ENCODE measurements around the gene EPSTI1.
"Not testable (repeated sequence)": the region's sequence is repeated elsewhere in the genome, so short reads cannot be mapped to it uniquely, and the experiment has no call there.

The EPSTI1 gene, protein sequence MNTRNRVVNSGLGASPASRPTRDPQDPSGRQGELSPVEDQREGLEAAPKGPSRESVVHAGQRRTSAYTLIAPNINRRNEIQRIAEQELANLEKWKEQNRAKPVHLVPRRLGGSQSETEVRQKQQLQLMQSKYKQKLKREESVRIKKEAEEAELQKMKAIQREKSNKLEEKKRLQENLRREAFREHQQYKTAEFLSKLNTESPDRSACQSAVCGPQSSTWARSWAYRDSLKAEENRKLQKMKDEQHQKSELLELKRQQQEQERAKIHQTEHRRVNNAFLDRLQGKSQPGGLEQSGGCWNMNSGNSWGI

DNA sequence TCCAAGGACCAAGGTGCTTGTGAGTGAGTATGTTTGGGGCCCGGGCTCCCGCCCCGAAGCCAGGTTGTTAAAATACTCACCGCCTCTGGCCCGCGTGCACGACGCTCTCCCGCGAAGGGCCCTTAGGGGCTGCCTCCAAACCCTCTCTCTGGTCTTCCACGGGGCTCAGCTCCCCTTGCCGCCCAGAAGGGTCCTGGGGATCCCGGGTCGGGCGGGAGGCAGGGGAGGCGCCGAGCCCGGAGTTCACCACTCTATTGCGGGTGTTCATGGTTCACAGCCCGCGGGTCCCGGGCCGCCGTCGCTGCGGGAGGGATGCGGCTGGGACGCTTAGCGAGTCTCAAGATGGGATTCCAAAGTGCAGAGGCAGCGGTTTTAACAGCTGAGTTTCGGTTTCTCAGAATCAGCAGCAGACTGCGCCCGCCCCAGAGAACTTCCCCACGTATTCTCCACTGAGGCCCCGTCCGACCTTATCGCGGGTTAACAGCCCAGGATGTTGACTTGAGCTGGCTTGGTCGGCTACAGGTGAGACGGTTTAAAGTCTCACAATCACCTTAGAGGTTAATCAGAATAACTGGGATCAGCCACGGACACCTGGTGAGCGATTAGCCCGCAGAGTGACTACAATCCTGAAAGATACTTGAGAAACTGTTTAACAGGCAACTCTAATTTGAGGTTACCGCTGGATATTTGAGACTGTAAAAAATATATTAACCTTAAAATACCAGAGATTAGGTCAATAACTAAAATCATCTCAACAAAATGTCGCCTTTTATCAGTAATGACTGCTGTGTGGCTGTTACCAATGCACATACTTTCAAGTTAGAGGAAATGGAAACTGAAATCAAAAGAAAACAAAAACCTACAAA is at the start of gene EPSTI1:
TSS of gene EPSTI1 (minus strand) at position 344 of the 866 bp plus-strand sequence. CDS start at position 268, 76 bp downstream.
- peak; percentile 57 for DNase-seq (ENCODE audit: low read depth)

GRCh38 chr13:43041369-43041921 is 49.4 kb upstream of the EPSTI1 start:
- no peak for DNase-seq (ENCODE audit: low read depth)

DNA sequence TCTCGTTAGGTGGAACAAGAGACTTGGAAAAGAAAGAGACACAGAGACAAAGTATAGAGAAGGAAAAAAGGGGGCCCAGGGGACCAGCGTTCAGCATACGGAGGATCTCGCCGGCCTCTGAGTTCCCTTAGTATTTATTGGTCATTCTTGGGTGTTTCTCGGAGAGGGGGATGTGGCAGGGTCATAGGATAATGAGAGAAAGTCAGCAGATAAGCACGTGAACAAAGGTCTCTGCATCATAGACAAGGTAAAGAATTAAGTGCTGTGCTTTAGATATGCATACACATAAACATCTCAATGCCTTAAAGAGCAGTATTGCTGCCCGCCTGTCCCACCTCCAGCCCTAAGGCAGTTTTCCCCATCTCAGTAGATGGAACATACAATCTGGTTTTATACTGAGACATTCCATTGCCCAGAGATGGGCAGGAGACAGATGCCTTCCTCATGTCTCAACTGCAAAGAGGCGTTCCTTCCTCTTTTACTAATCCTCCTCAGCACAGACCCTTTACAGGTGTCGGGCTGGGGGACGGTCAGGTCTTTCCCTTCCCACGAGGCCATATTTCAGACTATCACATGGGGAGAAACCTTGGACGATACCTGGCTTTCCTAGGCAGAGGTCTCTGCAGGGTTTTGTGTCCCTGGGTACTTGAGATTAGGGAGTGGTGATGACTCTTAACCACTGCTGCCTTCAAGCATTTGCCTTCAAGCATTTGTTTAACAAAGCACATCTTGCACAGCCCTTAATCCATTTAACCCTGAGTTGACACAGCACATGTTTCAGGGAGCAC is 48.7 kb upstream of the EPSTI1 start:
- not testable (repeated sequence) for DNase-seq (ENCODE audit: low read depth)

- no peak for DNase-seq (ENCODE audit: low read depth)
Observed at GRCh38 chr13:43039966-43040365, 47.9 kb upstream of the EPSTI1 start.

DNA sequence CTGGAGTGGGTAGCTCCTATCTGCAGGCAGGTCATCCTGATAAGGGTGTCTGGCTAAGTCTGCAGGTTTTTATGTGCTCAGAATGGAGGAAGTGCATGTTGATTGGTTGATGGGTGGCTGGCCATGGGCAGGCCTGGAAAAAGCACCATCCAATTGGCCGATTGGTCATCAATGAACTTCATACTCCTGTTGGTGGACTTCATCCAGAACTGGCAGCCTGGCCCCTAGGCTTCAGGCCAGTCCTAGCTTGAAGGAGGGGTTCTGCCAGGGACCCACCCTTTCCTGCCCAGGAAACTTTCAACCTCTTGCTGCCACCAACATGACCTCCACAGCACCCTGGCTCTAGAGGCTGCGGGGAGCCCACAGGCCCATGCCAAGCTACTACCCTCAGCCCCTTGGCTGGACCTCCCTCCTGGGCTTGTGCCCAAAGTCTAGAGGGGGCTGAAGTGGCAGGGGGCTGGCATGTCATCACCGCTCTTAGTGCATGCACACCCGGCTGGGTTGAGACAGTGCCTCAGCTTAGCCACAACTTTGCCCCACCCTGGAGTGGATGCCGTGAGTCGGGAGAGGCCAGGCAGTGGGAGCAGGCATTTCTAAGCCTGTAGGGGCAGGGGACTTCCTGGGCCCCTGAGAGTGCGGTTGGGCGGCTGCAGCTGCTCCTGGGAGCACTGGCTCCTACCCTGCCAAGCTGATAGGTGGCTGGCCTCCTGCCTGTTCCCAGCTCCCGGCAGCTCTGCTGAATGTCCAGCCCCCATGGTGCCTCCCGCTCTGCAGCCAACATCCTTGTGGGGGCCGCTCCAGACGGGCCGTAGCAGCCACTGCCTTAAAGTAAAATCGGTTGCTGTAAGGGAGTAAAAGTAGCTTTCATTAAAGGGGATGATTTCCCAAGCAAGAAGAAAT is 44.6 kb upstream of the EPSTI1 start:
- DNase-seq (ENCODE audit: low read depth): no peak

- DNase-seq (ENCODE audit: low read depth): no peak
Observed at GRCh38 chr13:43033038-43033437, 41.0 kb upstream of the EPSTI1 start.

- DNase-seq (ENCODE audit: low read depth): no peak
Observed at GRCh38 chr13:43031881-43032280, 39.8 kb upstream of the EPSTI1 start.

DNA sequence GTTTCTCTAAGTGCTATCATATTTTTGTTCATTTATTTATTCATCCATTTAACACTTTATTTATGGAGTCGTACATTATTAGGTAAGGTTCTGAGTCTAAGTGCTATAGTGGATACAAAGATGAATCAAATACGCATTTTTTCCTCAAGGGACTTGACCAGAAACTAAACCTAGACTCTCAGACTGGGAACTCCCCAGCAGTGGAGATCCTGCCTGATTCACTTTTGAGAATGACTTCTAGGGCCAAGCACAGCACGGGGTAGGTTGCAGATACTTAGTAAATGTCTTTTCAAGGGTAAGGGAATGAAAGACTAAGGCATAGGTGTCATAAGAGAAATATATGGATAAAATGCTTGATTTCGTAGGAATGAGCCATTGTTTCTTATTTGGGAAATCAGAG is 38.5 kb upstream of the EPSTI1 start:
- DNase-seq (ENCODE audit: low read depth): no peak

DNA sequence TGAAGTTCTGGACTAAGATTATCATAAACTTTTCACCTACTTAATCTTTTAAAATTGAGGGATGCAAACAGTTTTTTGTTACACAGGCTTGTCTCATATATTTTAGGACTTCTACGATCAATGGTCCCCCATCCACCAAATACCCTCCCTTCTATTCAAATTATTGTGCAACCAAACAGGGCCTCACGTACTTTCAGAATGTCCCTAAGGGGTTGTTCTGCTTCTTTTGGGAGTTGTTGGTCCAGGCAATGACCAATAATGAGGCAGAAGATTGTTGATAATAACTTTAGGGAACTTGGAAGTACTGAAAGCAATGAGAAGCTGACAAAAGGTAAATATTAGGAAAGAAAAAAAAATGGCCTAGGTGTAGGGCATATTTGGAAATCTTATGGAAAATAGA is 34.2 kb upstream of the EPSTI1 start:
- DNase-seq (ENCODE audit: low read depth): no peak

DNA sequence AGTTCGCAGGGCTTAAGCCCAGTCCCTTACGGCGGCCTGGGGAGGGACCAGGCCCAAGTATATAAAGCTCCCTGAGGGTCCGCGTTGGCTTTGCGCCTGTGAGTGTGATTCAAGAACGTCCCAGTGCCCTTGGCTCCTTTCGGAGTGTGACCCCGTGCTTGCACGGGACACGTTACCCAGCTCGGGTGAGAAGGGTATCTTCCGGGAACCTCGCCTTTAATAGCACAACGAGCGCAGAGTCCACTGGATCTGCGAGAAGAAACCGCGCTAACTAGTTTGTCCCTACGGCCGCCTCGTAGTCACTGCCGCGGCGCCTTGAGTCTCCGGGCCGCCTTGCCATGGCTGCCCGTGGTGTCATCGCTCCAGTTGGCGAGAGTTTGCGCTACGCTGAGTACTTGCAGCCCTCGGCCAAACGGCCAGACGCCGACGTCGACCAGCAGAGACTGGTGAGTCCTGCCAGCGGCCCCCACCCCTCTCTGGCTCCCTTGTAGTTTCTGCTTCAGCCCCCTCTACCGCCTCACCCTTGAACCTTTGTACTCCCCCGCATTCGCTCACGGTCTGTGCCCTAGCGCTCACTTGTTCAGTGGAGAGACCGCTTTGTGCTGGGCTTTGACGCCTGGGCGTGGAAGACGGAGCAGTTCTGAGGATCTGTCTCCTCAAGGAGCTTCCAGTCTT is 31.4 kb upstream of the EPSTI1 start, which contains the start of gene DNAJC15:
TSS of gene DNAJC15 (plus strand) at position 298 of the 675 bp plus-strand sequence. CDS start at position 339, 41 bp downstream.
- peak; percentile 66 for DNase-seq (ENCODE audit: low read depth)

DNA sequence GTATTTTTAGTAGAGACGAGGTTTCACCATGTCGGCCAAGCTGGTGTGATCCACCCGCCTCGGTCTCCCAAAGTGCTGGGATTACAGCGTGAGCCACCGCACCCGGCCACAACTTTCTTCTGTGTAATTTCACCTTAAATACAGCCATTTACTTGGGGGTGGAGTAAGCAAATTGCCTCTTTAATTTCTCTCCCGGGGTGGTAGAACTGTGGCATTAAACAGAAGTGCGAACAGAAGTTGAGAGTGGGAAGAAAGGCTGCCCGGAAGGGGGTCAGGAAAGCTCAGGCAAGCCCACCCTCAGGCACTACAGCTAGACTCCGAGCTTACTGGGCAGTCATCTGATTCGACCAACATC is 30.9 kb upstream of the EPSTI1 start:
- DNase-seq (ENCODE audit: low read depth): no peak

GRCh38 chr13:43021926-43022670 is 30.1 kb upstream of the EPSTI1 start:
- DNase-seq (ENCODE audit: low read depth): no peak

GRCh38 chr13:43020794-43021193 is 28.8 kb upstream of the EPSTI1 start:
- DNase-seq (ENCODE audit: low read depth): no peak

- no peak for DNase-seq (ENCODE audit: low read depth)
Observed at GRCh38 chr13:43019811-43020210, 27.8 kb upstream of the EPSTI1 start.

DNA sequence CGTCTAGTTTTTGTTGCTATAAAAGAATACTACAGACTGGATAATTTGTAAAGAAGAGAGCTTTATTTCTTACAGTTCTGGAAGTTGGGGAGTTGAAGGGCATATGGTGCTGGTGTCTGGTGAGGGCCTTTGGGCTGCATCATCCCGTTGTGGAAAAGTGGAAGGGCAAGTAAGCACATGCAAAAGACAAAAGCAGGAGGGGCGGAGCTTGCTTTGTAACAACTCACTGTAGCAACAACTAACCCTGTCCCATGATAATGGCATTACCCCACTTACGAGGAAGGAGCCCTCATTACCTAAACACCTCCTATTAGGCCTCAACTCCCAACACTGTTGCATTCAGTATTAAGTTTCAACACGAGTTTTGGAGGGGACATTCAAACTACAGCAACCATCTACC is 24.2 kb upstream of the EPSTI1 start:
- DNase-seq (ENCODE audit: low read depth): no peak

GRCh38 chr13:43014162-43014561 is 22.1 kb upstream of the EPSTI1 start:
- no peak for DNase-seq (ENCODE audit: low read depth)

DNA sequence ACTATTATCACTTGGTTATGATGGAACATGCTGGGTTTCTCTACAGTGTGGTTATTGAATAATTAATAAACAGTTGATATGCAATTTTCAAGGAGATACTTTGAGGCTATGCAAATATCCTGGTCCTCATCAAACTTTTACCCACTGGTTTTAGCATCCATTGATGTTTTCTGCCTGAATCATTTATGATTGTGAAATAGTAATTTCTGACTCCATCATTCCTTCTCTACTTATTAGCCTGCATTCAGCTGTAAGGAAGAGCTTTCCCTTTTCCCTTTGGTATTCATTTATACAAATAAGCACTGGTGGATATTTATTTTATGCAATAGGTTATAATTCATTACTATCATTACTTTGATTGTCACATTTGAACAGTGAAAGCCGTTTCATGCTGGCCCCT is 17.5 kb upstream of the EPSTI1 start:
- no peak for DNase-seq (ENCODE audit: low read depth)

DNA sequence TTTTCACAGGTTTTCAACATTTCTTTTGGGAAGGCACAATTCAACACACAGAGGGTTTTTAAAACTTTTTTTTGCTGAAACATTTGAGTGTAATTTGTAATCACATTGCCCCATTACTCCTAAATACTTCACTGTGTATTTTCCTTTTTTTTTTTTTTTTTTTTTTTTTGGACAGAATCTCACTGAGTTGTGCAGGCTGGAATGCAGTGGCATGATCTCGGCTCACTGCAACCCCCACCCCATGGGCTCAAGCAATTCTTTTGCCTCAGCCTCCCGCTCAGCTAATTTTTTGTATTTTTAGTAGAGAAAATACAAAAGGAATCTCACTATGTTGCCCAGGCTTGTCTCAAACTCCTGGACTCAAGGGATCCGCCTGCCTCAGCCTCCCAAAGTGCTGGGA is 16.6 kb upstream of the EPSTI1 start:
- DNase-seq (ENCODE audit: low read depth): no peak

DNA sequence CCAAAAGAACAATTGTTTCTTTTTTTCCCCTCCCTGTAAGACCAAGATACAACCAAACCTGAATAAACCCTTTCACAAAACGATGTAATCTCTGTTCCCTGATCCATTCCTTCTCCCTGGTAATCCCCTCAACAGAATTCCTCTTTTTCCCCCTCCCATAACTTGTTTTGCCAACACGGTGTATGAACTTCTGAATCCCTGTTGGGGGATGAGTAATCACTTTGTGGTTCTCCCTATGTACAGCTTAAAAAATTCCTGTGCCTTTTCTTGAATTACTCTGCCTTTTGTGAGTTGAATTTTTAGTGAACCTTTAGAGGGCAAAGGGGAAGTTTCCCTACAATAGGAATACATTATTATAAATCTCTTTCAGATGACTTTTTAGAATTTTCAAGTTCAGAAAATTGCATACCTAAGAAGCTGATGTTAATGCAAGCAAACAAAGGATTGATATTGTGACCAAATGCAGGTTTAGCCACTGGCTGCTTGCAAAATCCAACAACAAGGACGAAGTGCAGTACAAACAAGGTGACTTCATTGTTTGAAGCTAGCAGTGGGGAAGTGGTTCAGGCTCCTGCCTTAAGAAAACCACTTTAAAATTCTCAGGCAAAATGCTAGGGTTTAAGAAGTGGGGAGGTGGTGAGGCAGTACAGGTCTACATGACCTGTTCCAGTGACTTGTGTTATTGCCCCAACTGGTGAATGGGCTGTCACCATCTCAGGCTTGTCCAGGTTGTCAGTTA is 15.0 kb upstream of the EPSTI1 start:
- no peak for DNase-seq (ENCODE audit: low read depth)

Measured in activated T-helper 1 cell treated with Interleukin-2 at 50 U/mL for 16 hours (primary cell).